Fibroblast of lung (primary cell): ENCODE results near the gene DUSP14. TPM values are rescaled to one million over a fixed set of nuclear protein-coding genes. Genes with fewer than 3 reads are reported as not detected.

Source experiments
- DNase-seq, 2 donors: peaks; one replicate each; pipeline versions ENCODE4 v3.0.0 to v3.0.0-alpha.2; 2010; ENCODE audit warnings: low read depth in 2 of 2
- H2AFZ ChIP-seq: 2 replicates; pipeline ENCODE4 v1.5.1; 2012; ENCODE audit warnings: low read length, control low read depth, inconsistent platforms
- H3K27ac ChIP-seq: 2 replicates; pipeline ENCODE4 v1.5.1; 2011; ENCODE audit warnings: low read length, control low read depth; ENCODE audit not compliant: insufficient read depth
- H3K27me3 ChIP-seq: 2 replicates; pipeline ENCODE4 v1.5.1; 2011; ENCODE audit warnings: mild to moderate bottlenecking, low read length; ENCODE audit not compliant: control insufficient read depth, insufficient read depth
- H3K36me3 ChIP-seq: 2 replicates; pipeline ENCODE4 v1.5.1; 2011; ENCODE audit warnings: low read length; ENCODE audit not compliant: control insufficient read depth, insufficient read depth
- H3K4me1 ChIP-seq: 2 replicates; pipeline ENCODE4 v1.5.1; 2011; ENCODE audit warnings: low read length; ENCODE audit not compliant: control insufficient read depth, insufficient read depth; ENCODE audit errors: extremely low read depth
- H3K4me2 ChIP-seq: 2 replicates; pipeline ENCODE4 v1.5.1; 2011; ENCODE audit warnings: low read length, control low read depth; ENCODE audit not compliant: insufficient read depth; ENCODE audit errors: extremely low read depth
- H3K4me3 ChIP-seq, 4 experiments: fragments of 200-600 bp in 1 of 4; sonication (generic) in 1 of 4; replicated peaks in 1 of 4; 2 replicates each; pipeline ENCODE4 v1.5.1; 2011 to 2016; ENCODE audit warnings: low read length in 4 of 4, low read depth in 3 of 4, mild to moderate bottlenecking in 3 of 4, control low read depth in 2 of 4, inconsistent platforms in 1 of 4, mixed read lengths in 1 of 4; ENCODE audit not compliant: insufficient read depth in 1 of 4; ENCODE audit errors: control extremely low read depth in 1 of 4
- H3K79me2 ChIP-seq: 2 replicates; pipeline ENCODE4 v1.5.1; 2012; ENCODE audit warnings: mild to moderate bottlenecking, low read length, inconsistent platforms; ENCODE audit not compliant: control insufficient read depth, insufficient read depth
- H3K9ac ChIP-seq: 2 replicates; pipeline ENCODE4 v1.5.1; 2011; ENCODE audit warnings: mild to moderate bottlenecking, low read length, control low read depth; ENCODE audit not compliant: insufficient read depth
- H3K9me3 ChIP-seq: 2 replicates; pipeline ENCODE4 v1.5.1; 2012; ENCODE audit warnings: low read depth, low read length; ENCODE audit not compliant: control insufficient read depth, insufficient read depth
- H4K20me1 ChIP-seq: 2 replicates; pipeline ENCODE4 v1.5.1; 2011; ENCODE audit warnings: low read length; ENCODE audit not compliant: control insufficient read depth, insufficient read depth; ENCODE audit errors: extremely low read depth
- EZH2 ChIP-seq: IDR thresholded peaks from 2 replicates; pipeline ENCODE4 v1.5.1; 2012; ENCODE audit warnings: low read length, control low read depth, mild to moderate bottlenecking; ENCODE audit errors: missing control alignments
- polyA plus RNA-seq, 2 donors: library from polyadenylated mRNA; depleted of rRNA in 1 of 2; stranded (reverse) in 1 of 2; unstranded in 1 of 2; fragments of >200 nt; gene quantifications; 2 replicates each; pipeline ENCODE4 v1.2.1, GENCODE V29; 2011 to 2012; ENCODE audit warnings: missing spikeins in 1 of 2
- total RNA-seq: library from RNA; depleted of rRNA; stranded (reverse); fragments of >200 nt; gene quantifications from 2 replicates; pipeline ENCODE4 v1.2.1, GENCODE V29; 2014
- TF ChIP-seq, protein P1 (sequence below), 2 donors: IDR thresholded peaks in 1 of 2; conservative IDR thresholded peaks in 1 of 2; 1 replicate in 1 of 2; 2 replicates in 1 of 2; pipeline ENCODE4 v1.5.1; 2011 to 2012; ENCODE audit warnings: low read length in 2 of 2, control low read depth in 1 of 2, inconsistent platforms in 1 of 2, low read depth in 1 of 2, mild to moderate bottlenecking in 1 of 2

Gene DUSP14
- total and polyA plus RNA-seq, 2 donors (not counting 1 experiment from before 2014, with no cell fraction given): 121 to 161 TPM

- no peak overlapping the region for H3K4me2 ChIP-seq
- no peaks in the 10 kb centered on the region for H4K20me1 ChIP-seq
- no peaks in the 10 kb centered on the region for H3K9me3 ChIP-seq
- H3K79me2 ChIP-seq: no peaks in the 10 kb centered on the region
- H3K27me3 ChIP-seq: no peaks in the 10 kb centered on the region
- H2AFZ ChIP-seq: no peak overlapping the region
- peaks cover 4% of the 10 kb centered on the region for H3K4me1 ChIP-seq
- no peak for TF ChIP-seq EZH2
- TF ChIP-seq, protein P1, sequence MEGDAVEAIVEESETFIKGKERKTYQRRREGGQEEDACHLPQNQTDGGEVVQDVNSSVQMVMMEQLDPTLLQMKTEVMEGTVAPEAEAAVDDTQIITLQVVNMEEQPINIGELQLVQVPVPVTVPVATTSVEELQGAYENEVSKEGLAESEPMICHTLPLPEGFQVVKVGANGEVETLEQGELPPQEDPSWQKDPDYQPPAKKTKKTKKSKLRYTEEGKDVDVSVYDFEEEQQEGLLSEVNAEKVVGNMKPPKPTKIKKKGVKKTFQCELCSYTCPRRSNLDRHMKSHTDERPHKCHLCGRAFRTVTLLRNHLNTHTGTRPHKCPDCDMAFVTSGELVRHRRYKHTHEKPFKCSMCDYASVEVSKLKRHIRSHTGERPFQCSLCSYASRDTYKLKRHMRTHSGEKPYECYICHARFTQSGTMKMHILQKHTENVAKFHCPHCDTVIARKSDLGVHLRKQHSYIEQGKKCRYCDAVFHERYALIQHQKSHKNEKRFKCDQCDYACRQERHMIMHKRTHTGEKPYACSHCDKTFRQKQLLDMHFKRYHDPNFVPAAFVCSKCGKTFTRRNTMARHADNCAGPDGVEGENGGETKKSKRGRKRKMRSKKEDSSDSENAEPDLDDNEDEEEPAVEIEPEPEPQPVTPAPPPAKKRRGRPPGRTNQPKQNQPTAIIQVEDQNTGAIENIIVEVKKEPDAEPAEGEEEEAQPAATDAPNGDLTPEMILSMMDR (conservative IDR thresholded peaks at IDR 0.05 in 1 of 2, IDR thresholded peaks at IDR 0.05 in 1 of 2; ENCODE audit: low read depth in 1 of 2, low read length in 2 of 2): no peak
- H3K27ac ChIP-seq: no peak overlapping the region
- H3K9ac ChIP-seq: no peak overlapping the region
- H3K4me3 ChIP-seq: no peak overlapping the region
- DNase-seq: no peak
- H3K36me3 ChIP-seq: no peaks in the 10 kb centered on the region
Observed at GRCh38 chr17:37463039-37463438, 26.7 kb upstream of the DUSP14 start.

DNA sequence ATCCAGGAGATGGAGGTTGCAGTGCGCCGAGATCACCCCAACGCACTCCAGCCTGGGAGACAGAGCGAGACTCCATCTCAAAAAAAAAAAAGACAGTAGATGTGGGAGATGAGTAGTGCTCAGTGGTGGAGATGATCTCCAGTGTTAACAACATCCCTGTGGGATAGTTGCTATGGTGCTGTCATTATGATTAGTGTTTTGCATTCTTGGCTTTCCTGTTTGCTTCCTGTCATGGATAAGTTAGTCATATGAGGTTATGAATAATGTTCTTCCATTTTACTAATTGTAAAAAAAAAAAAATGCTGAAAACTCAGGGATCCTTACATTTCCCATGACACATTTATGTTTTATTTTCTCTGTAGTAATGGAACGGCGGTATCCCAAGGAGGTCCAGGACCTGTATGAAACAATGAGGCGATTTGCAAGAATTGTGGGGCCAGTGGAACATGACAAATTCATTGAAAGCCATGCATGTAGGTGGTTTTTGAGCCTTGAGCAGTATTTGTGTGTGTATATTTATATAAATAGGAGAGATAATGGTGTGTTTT lies 24.5 kb upstream of the DUSP14 start:
- Histone ChIP-seq H3K4me1 (no peaks in the 10 kb centered on the region), H3K9me3 (no peaks in the 10 kb centered on the region), H3K4me3 (no peak overlapping the region), H2AFZ (no peak overlapping the region), H3K4me2 (no peak overlapping the region), H3K9ac (no peak overlapping the region), H4K20me1 (no peaks in the 10 kb centered on the region), H3K27ac (no peak overlapping the region), H3K79me2 (no peaks in the 10 kb centered on the region), H3K27me3 (no peaks in the 10 kb centered on the region), H3K36me3 (no peaks in the 10 kb centered on the region)
- peak; percentile 37 to 78 for DNase-seq
- TF ChIP-seq, protein P1 (conservative IDR thresholded peaks at IDR 0.05 in 1 of 2, IDR thresholded peaks at IDR 0.05 in 1 of 2; ENCODE audit: low read depth in 1 of 2, low read length in 2 of 2): no peak
- TF ChIP-seq EZH2: no peak

GRCh38 chr17:37466471-37466870 lies 23.2 kb upstream of the DUSP14 start:
- Histone ChIP-seq H3K27ac (no peak overlapping the region), H3K9ac (no peak overlapping the region), H3K4me3 (no peak overlapping the region), H4K20me1 (no peaks in the 10 kb centered on the region), H3K36me3 (peaks cover 1% of the 10 kb centered on the region), H3K4me1 (no peaks in the 10 kb centered on the region), H3K79me2 (no peaks in the 10 kb centered on the region), H3K4me2 (no peak overlapping the region), H2AFZ (no peak overlapping the region), H3K9me3 (no peaks in the 10 kb centered on the region), H3K27me3 (no peaks in the 10 kb centered on the region)
- no peak for DNase-seq
- TF ChIP-seq, protein P1 (conservative IDR thresholded peaks at IDR 0.05 in 1 of 2, IDR thresholded peaks at IDR 0.05 in 1 of 2; ENCODE audit: low read depth in 1 of 2, low read length in 2 of 2): no peak
- no peak for TF ChIP-seq EZH2
